Muscle of leg (tissue), 11 donors: ENCODE results near the gene PRKAG2. TPM values are rescaled to one million over a fixed set of nuclear protein-coding genes. Genes with fewer than 3 reads are reported as not detected.
A peak's percentile ranks its signal among the peaks of the same experiment; 100 is the strongest.
"Not testable (repeated sequence)": the region's sequence is repeated elsewhere in the genome, so short reads cannot be mapped to it uniquely, and the experiment has no call there.

Experiments used
- DNase-seq: peaks from one replicate; pipeline ENCODE4 v3.0.0; 2013
- H3K27ac ChIP-seq: one replicate; pipeline ENCODE4 v1.5.1; 2013; ENCODE audit warnings: mild to moderate bottlenecking, low read length, control low read depth
- H3K27me3 ChIP-seq: one replicate; pipeline ENCODE4 v1.6.1; 2013; ENCODE audit warnings: low read length; ENCODE audit not compliant: control insufficient read depth, insufficient read depth
- H3K36me3 ChIP-seq: one replicate; pipeline ENCODE4 v1.6.1; 2013; ENCODE audit warnings: low read length; ENCODE audit not compliant: control insufficient read depth, insufficient read depth
- H3K4me1 ChIP-seq: one replicate; pipeline ENCODE4 v1.6.1; 2013; ENCODE audit warnings: low read length; ENCODE audit not compliant: control insufficient read depth, insufficient read depth
- H3K4me3 ChIP-seq: one replicate; pipeline ENCODE4 v1.5.1; 2013; ENCODE audit warnings: low read length, control low read depth
- H3K9me3 ChIP-seq: replicated peaks from 2 replicates; pipeline ENCODE4 v1.6.1; 2013; ENCODE audit warnings: low read depth, low read length; ENCODE audit not compliant: control insufficient read depth
- WGBS: methylation state at CpG from one replicate; pipeline ENCODE4 v1.1.5; 2013; ENCODE audit warnings: missing lambda C conversion rate; ENCODE audit not compliant: insufficient coverage; 5-methylcytosine and 5-hydroxymethylcytosine counted together
- polyA plus RNA-seq, 8 donors: library from polyadenylated mRNA; unstranded; fragments of 120-200 nt; gene quantifications; one replicate each; pipeline versions ENCODE4 v1.2.1 to v1.2.3, GENCODE V29; 2013; ENCODE audit warnings: inconsistent platforms in 1 of 8, low replicate concordance in 1 of 8; ENCODE audit not compliant: insufficient read length in 8 of 8, insufficient read depth in 1 of 8
- total RNA-seq: library from RNA; stranded (reverse); fragments of 120-200 nt; gene quantifications from one replicate; pipeline ENCODE4 v1.2.4, GENCODE V29; 2013

Gene PRKAG2
- total and polyA plus RNA-seq, 9 donors, result 3.9 to 16.4 (median 11.2) TPM

GRCh38 chr7:151782598-151783448, 94.1 kb downstream of the PRKAG2 start:
- 2% methylated on average over 47 of the region's 55 CpGs for WGBS
- peaks cover 14% of the 10 kb centered on the region for H3K27me3 ChIP-seq
- H3K4me3 ChIP-seq, result peak overlapping the region; percentile 4
- H3K27ac ChIP-seq, result no peak overlapping the region
- H3K4me1 ChIP-seq, result peaks cover 6% of the 10 kb centered on the region
- H3K9me3 ChIP-seq, result no peaks in the 10 kb centered on the region
- DNase-seq, result peak; percentile 61
- H3K36me3 ChIP-seq, result no peaks in the 10 kb centered on the region

GRCh38 chr7:151782256-151782597, 94.7 kb downstream of the PRKAG2 start:
- not testable (repeated sequence) for H3K9me3 ChIP-seq, H3K4me3 ChIP-seq, H3K27ac ChIP-seq, H3K4me1 ChIP-seq, H3K36me3 ChIP-seq, DNase-seq
- H3K27me3 ChIP-seq, result peaks cover 15% of the 10 kb centered on the region
- WGBS, result 75% methylated on average over 3 of the region's 4 CpGs

- Histone ChIP-seq H3K9me3 (no peaks in the 10 kb centered on the region), H3K36me3 (no peaks in the 10 kb centered on the region), H3K27ac (no peak overlapping the region), H3K4me3 (no peak overlapping the region), H3K27me3 (peaks cover 15% of the 10 kb centered on the region), H3K4me1 (peaks cover 6% of the 10 kb centered on the region)
- DNase-seq, result no peak
- 81% methylated on average over 15 of the region's 22 CpGs for WGBS
Measured at GRCh38 chr7:151781161-151781845, 95.6 kb downstream of the PRKAG2 start.

- DNase-seq, result no peak
- Histone ChIP-seq H3K27me3 (peaks cover 15% of the 10 kb centered on the region), H3K4me1 (peaks cover 6% of the 10 kb centered on the region), H3K9me3 (no peaks in the 10 kb centered on the region), H3K27ac (no peak overlapping the region), H3K36me3 (no peaks in the 10 kb centered on the region), H3K4me3 (no peak overlapping the region)
- 82% methylated on average over 1 of the region's 3 CpGs for WGBS
Measured at GRCh38 chr7:151780631-151781030, 96.3 kb downstream of the PRKAG2 start.

GRCh38 chr7:151779678-151780077, 97.2 kb downstream of the PRKAG2 start:
- no peak overlapping the region for H3K4me3 ChIP-seq
- H3K36me3 ChIP-seq, result no peaks in the 10 kb centered on the region
- no peaks in the 10 kb centered on the region for H3K9me3 ChIP-seq
- no peak overlapping the region for H3K27ac ChIP-seq
- WGBS, result 83% methylated on average over 1 of the region's 7 CpGs
- DNase-seq, result no peak
- H3K4me1 ChIP-seq, result peaks cover 6% of the 10 kb centered on the region
- peaks cover 13% of the 10 kb centered on the region for H3K27me3 ChIP-seq

- H3K9me3 ChIP-seq, result no peaks in the 10 kb centered on the region
- no peak for DNase-seq
- H3K27me3 ChIP-seq, result peaks cover 13% of the 10 kb centered on the region
- peaks cover 6% of the 10 kb centered on the region for H3K4me1 ChIP-seq
- H3K36me3 ChIP-seq, result no peaks in the 10 kb centered on the region
- no peak overlapping the region for H3K4me3 ChIP-seq
- 72% methylated on average over 4 of the region's 6 CpGs for WGBS
- H3K27ac ChIP-seq, result no peak overlapping the region
Measured at GRCh38 chr7:151779255-151779654, 97.7 kb downstream of the PRKAG2 start.

- H3K36me3 ChIP-seq, result no peaks in the 10 kb centered on the region
- 91% methylated on average over 4 of the region's 7 CpGs for WGBS
- H3K27me3 ChIP-seq, result peaks cover 12% of the 10 kb centered on the region
- DNase-seq, result no peak
- H3K9me3 ChIP-seq, result no peaks in the 10 kb centered on the region
- peaks cover 6% of the 10 kb centered on the region for H3K4me1 ChIP-seq
- H3K4me3 ChIP-seq, result no peak overlapping the region
- no peak overlapping the region for H3K27ac ChIP-seq
Measured at GRCh38 chr7:151777908-151778670, 98.8 kb downstream of the PRKAG2 start.

- Histone ChIP-seq H3K4me3 (no peak overlapping the region), H3K4me1 (no peaks in the 10 kb centered on the region), H3K27me3 (peaks cover 6% of the 10 kb centered on the region), H3K9me3 (no peaks in the 10 kb centered on the region), H3K27ac (no peak overlapping the region), H3K36me3 (no peaks in the 10 kb centered on the region)
- 43% methylated on average over 1 of the region's 5 CpGs for WGBS
- DNase-seq, result no peak
Measured at GRCh38 chr7:151777495-151777880, 99.4 kb downstream of the PRKAG2 start.

GRCh38 chr7:151776876-151777494, 99.9 kb downstream of the PRKAG2 start:
- DNase-seq, result no peak
- H3K4me3 ChIP-seq, result no peak overlapping the region
- no peak overlapping the region for H3K27ac ChIP-seq
- peaks cover 5% of the 10 kb centered on the region for H3K27me3 ChIP-seq
- no peaks in the 10 kb centered on the region for H3K9me3 ChIP-seq
- no peaks in the 10 kb centered on the region for H3K36me3 ChIP-seq
- WGBS, result 95% methylated on average over 3 of the region's 12 CpGs
- H3K4me1 ChIP-seq, result no peaks in the 10 kb centered on the region

- DNase-seq, result no peak
- Histone ChIP-seq H3K27me3 (peaks cover 5% of the 10 kb centered on the region), H3K36me3 (no peaks in the 10 kb centered on the region), H3K27ac (no peak overlapping the region), H3K9me3 (no peaks in the 10 kb centered on the region), H3K4me3 (no peak overlapping the region), H3K4me1 (no peaks in the 10 kb centered on the region)
- 73% methylated on average over 6 of the region's 8 CpGs for WGBS
Measured at GRCh38 chr7:151776446-151776845, 100.5 kb downstream of the PRKAG2 start.
